ENCODE measurements around the gene CHMP6. TPM values are rescaled to one million over a fixed set of nuclear protein-coding genes. Genes with fewer than 3 reads are reported as not detected.

CHMP6 gene
- total RNA-seq, 1 experiment from 2014 or later = 22.0 TPM

DNA sequence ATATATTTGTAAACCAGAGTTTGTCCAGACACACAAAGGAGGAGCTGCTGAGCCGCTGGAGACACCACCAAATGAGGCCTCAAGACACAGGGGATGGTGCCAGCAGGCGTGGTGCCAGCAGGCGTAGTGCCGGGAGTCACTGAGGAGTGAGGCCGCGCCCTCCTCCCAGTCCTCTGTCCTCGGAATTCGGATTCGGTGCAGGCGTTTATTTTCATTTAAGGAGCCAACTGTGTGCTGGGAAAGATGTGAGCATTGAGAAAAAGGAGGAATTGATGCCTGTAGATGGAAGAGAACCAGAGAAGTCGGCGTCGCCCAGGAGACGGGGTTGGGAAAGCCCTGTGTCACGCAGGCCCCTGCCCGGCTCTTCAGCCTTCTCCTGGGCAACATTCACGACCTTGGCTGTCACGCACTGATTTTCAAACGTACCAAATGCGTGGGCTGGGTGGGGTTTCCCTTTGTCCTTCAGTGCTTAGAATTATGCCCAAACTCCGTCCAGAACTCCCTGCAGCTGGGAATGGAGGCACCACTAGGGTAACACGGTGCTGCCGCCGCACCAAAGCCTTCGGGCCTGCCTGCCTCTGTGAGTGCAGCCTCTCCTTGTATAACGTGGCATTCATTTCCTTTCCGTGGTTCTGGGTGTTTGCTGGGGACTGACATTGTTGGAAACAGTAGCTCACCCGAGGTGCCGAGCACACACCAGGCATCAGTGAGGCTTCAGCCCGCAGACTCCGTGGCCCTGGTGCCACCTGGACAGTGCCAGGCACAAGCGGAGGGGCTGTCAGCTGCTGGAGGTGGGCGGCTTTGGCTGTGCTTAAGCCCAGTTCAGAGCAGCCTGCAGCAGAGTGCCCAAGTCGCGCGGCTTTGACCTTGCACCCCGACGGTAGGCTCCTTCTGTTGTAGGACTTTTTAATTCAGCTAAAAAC is 49.0 kb upstream of the CHMP6 start:
- H3K36me3 ChIP-seq (ENCODE audit: control insufficient read depth in 1 of 2, insufficient read depth in 2 of 2, low read length in 2 of 2) = peaks cover 11 to 12% of the 10 kb centered on the region in 2 experiments; a peak in 3 of 4 replicates
- ChIA-PET CTCF (no interaction called here), RAD21 (ENCODE audit: low non-redundant PET in 1 of 2, low total read pairs in 2 of 2, uncharacterized antibody in 2 of 2, unreplicated experiment in 2 of 2) (no interaction called here), POLR2A (no interaction called here)
- no peaks in the 10 kb centered on the region for H3K27me3 ChIP-seq (ENCODE audit: insufficient read depth, low read length)
- no peaks in the 10 kb centered on the region for H3K4me1 ChIP-seq (ENCODE audit: control insufficient read depth in 1 of 2, insufficient read depth in 2 of 2, low read length in 2 of 2)
- no peaks in the 10 kb centered on the region for H3K79me2 ChIP-seq (ENCODE audit: insufficient read depth, low read length)
- BruUV-seq (replicated peaks) = no TSS peak
- H4K20me1 ChIP-seq (ENCODE audit: insufficient read depth) = no peaks in the 10 kb centered on the region
- H3K9me2 ChIP-seq (ENCODE audit: insufficient read depth) = no peaks in the 10 kb centered on the region
- no peak for ATAC-seq
- H3K4me2 ChIP-seq (ENCODE audit: low read length) = no peak overlapping the region
- no peak overlapping the region for H3K27ac ChIP-seq (ENCODE audit: low read depth, low read length)
- H3K4me3 ChIP-seq (replicated peaks in 1 of 2; ENCODE audit: low read depth in 1 of 2, low read length in 2 of 2) = no peak overlapping the region
- H3K9ac ChIP-seq (ENCODE audit: low read length) = no peak overlapping the region
- intact Hi-C loops (cut with micrococcal nuclease) = no loop called here
- no peak overlapping the region for H2AFZ ChIP-seq (ENCODE audit: low read depth, low read length, poor library complexity, severe bottlenecking)
- DNase-seq (ENCODE audit: low read depth, low spot score) = no peak
- TF ChIP-seq, protein P1, sequence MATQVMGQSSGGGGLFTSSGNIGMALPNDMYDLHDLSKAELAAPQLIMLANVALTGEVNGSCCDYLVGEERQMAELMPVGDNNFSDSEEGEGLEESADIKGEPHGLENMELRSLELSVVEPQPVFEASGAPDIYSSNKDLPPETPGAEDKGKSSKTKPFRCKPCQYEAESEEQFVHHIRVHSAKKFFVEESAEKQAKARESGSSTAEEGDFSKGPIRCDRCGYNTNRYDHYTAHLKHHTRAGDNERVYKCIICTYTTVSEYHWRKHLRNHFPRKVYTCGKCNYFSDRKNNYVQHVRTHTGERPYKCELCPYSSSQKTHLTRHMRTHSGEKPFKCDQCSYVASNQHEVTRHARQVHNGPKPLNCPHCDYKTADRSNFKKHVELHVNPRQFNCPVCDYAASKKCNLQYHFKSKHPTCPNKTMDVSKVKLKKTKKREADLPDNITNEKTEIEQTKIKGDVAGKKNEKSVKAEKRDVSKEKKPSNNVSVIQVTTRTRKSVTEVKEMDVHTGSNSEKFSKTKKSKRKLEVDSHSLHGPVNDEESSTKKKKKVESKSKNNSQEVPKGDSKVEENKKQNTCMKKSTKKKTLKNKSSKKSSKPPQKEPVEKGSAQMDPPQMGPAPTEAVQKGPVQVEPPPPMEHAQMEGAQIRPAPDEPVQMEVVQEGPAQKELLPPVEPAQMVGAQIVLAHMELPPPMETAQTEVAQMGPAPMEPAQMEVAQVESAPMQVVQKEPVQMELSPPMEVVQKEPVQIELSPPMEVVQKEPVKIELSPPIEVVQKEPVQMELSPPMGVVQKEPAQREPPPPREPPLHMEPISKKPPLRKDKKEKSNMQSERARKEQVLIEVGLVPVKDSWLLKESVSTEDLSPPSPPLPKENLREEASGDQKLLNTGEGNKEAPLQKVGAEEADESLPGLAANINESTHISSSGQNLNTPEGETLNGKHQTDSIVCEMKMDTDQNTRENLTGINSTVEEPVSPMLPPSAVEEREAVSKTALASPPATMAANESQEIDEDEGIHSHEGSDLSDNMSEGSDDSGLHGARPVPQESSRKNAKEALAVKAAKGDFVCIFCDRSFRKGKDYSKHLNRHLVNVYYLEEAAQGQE (IDR thresholded peaks at IDR 0.05; ENCODE audit: low read depth) = no peak
- TF ChIP-seq CBX3 (IDR thresholded peaks at IDR 0.05; ENCODE audit: low read depth) (no peak), SP1 (IDR thresholded peaks at IDR 0.05; ENCODE audit: low read depth) (no peak), TCF7L2 (IDR thresholded peaks at IDR 0.05; ENCODE audit: borderline replicate concordance, extremely low read depth, insufficient read depth, insufficient read length) (no peak), JUND (IDR thresholded peaks at IDR 0.05) (no peak), POLR2A (IDR thresholded peaks at IDR 0.05; ENCODE audit: borderline replicate concordance, extremely low read depth, insufficient read depth, insufficient read length) (no peak), RAD21 (IDR thresholded peaks at IDR 0.05; ENCODE audit: low read depth) (no peak), ZNF274 (IDR thresholded peaks at IDR 0.05; ENCODE audit: low read depth, low read length) (no peak), EGR1 (IDR thresholded peaks at IDR 0.05; ENCODE audit: low read depth) (no peak), EZH2phosphoT487 (IDR thresholded peaks at IDR 0.05; ENCODE audit: borderline replicate concordance) (no peak), YY1 (IDR thresholded peaks at IDR 0.05; ENCODE audit: extremely low read depth, insufficient replicate concordance, low read depth, low read length) (no peak), SIN3A (IDR thresholded peaks at IDR 0.05; ENCODE audit: low read depth) (no peak), POLR2AphosphoS5 (IDR thresholded peaks at IDR 0.05; ENCODE audit: low read depth, low read length) (no peak)
- TF ChIP-seq, protein P2, sequence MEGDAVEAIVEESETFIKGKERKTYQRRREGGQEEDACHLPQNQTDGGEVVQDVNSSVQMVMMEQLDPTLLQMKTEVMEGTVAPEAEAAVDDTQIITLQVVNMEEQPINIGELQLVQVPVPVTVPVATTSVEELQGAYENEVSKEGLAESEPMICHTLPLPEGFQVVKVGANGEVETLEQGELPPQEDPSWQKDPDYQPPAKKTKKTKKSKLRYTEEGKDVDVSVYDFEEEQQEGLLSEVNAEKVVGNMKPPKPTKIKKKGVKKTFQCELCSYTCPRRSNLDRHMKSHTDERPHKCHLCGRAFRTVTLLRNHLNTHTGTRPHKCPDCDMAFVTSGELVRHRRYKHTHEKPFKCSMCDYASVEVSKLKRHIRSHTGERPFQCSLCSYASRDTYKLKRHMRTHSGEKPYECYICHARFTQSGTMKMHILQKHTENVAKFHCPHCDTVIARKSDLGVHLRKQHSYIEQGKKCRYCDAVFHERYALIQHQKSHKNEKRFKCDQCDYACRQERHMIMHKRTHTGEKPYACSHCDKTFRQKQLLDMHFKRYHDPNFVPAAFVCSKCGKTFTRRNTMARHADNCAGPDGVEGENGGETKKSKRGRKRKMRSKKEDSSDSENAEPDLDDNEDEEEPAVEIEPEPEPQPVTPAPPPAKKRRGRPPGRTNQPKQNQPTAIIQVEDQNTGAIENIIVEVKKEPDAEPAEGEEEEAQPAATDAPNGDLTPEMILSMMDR (IDR thresholded peaks at IDR 0.05 in 2 of 3, conservative IDR thresholded peaks at IDR 0.05 in 1 of 3; ENCODE audit: borderline replicate concordance in 1 of 3, insufficient read depth in 1 of 3, low read depth in 2 of 3, low read length in 2 of 3) = no peak
- H3K9me3 ChIP-seq (ENCODE audit: control insufficient read depth in 1 of 2, insufficient read depth in 1 of 2, low read depth in 1 of 2, low read length in 2 of 2) = no peaks in the 10 kb centered on the region
